Measurements from ENCODE around the gene DNAJA2.

DNA sequence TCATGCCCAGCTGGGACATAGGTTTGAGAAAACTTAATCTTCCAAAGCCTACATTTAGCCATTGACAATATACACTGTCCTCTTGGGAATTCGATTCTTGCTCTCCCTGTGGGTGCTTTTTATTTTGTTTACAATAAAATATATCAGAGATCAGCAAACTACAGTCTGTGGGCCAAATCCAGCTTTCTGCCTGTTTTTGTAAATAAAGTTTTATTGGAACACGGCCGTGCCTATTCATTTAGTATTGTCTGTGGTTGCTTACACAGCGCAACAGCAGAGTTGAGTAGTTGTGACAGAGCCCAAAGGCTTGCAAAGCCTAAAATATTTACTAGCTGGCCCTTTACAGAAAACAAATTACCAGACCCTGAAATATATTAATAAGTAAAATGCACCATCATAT is 39.7 kb upstream of the DNAJA2 start:
- no peak for TF ChIP-seq POLR2A (IDR thresholded peaks at IDR 0.05)
- no peak for TF ChIP-seq CTCF (IDR thresholded peaks at IDR 0.05)

Data from thyroid gland (tissue), 4 donors.